Measurements from ENCODE around the gene KIF3A.

KIF3A gene

DNA sequence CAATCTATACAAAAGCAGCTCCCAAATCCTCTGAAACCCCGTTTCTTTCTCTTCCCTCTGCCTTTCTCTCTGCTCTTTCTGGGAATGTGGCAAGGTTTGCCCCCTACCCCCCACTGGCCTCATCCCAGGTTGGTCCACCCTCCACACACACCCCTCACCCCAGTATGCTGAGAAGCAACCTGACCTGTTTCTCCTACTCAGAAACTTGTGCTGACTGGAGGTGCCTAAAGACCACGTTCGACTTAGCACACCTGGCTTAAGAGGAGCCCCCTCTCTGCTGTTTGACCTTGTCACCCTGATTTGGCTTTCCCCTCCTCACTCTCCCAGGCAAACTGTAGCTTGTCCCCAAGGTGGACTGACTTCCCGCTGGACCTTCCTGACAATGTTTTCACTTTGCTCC lies 40.8 kb upstream of the KIF3A start:
- H3K36me3 ChIP-seq (ENCODE audit: control insufficient read depth, insufficient read depth, low read length): no peaks in the 10 kb centered on the region
- H3K9ac ChIP-seq: no peak overlapping the region
- H3K4me3 ChIP-seq (ENCODE audit: low read depth, low read length): peak overlapping the region; percentile 70
- TF ChIP-seq, protein P1, sequence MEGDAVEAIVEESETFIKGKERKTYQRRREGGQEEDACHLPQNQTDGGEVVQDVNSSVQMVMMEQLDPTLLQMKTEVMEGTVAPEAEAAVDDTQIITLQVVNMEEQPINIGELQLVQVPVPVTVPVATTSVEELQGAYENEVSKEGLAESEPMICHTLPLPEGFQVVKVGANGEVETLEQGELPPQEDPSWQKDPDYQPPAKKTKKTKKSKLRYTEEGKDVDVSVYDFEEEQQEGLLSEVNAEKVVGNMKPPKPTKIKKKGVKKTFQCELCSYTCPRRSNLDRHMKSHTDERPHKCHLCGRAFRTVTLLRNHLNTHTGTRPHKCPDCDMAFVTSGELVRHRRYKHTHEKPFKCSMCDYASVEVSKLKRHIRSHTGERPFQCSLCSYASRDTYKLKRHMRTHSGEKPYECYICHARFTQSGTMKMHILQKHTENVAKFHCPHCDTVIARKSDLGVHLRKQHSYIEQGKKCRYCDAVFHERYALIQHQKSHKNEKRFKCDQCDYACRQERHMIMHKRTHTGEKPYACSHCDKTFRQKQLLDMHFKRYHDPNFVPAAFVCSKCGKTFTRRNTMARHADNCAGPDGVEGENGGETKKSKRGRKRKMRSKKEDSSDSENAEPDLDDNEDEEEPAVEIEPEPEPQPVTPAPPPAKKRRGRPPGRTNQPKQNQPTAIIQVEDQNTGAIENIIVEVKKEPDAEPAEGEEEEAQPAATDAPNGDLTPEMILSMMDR (IDR thresholded peaks at IDR 0.05): no peak
- H3K27me3 ChIP-seq (ENCODE audit: control insufficient read depth, insufficient read depth, low read length): no peaks in the 10 kb centered on the region
- no peak overlapping the region for H3K4me2 ChIP-seq (ENCODE audit: low read length)
- H2AFZ ChIP-seq: peak overlapping the region; percentile 95
- H3K27ac ChIP-seq: no peak overlapping the region
- no peaks in the 10 kb centered on the region for H3K9me3 ChIP-seq (ENCODE audit: control insufficient read depth, low read length)
- H3K79me2 ChIP-seq: peaks cover 4% of the 10 kb centered on the region
- H3K4me1 ChIP-seq: peaks cover 27% of the 10 kb centered on the region

DNA sequence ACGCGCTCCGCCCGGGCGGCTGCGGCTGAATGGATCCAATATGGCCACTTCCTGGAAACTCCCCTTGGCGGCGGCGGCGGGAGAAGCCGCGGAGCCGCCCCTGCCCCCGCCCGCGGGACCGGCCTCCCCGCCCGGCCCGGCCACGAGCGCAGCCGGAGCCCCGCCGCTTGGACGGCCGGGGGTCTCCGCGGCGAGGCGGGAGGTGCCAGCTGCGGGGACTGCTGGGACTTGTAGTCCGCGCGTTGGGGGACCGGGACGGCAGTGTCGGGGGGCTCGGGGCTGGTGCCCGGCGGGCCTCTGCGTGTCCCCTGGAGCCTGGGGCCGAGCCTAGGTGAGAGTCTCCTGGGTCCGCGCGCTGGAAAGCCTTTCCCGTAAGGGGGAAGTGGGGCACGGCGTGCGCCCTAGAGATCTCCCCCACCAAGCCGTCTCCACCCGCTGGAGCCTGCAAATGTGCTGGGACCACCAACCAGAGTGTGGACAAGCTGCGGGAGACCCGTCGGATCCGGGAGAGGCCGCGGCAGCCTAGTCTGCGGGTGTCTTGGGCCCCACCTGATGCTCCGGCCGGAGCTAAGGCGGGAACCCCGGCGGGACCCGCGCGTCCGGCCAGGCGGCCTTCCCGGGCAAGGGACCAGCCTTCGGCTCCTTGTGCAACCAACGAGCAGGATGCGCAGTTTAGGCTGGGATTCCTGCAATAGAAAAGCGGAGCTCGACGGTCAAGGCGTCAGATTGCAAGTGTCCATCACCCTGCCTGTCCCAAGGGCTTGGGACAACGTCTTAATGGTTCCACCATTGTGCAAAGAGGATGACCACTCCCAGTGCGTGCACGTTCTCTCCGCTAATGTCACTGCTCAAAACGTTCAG lies 40.1 kb upstream of the KIF3A start, which contains the start of gene SEPTIN8:
SEPTIN8 (minus strand) TSS at position 31 of the 861 bp plus-strand sequence. CDS start 102 bp downstream, outside the sequence.
- Histone ChIP-seq H2AFZ (peak within 1 kb of the TSS; percentile 95), H3K36me3 (ENCODE audit: control insufficient read depth, insufficient read depth, low read length) (no peaks in the 10 kb centered on the region), H3K4me1 (peaks cover 34% of the 10 kb centered on the region), H3K4me3 (ENCODE audit: low read depth, low read length) (peak within 1 kb of the TSS; percentile 70), H3K9me3 (ENCODE audit: control insufficient read depth, low read length) (no peaks in the 10 kb centered on the region), H3K9ac (peak within 1 kb of the TSS; percentile 25), H3K79me2 (peaks cover 6% of the 10 kb centered on the region), H3K4me2 (ENCODE audit: low read length) (peak within 1 kb of the TSS; percentile 85), H3K27me3 (ENCODE audit: control insufficient read depth, insufficient read depth, low read length) (no peaks in the 10 kb centered on the region), H3K27ac (peak within 1 kb of the TSS; percentile 62)
- TF ChIP-seq, protein P1 (IDR thresholded peaks at IDR 0.05): no peak

DNA sequence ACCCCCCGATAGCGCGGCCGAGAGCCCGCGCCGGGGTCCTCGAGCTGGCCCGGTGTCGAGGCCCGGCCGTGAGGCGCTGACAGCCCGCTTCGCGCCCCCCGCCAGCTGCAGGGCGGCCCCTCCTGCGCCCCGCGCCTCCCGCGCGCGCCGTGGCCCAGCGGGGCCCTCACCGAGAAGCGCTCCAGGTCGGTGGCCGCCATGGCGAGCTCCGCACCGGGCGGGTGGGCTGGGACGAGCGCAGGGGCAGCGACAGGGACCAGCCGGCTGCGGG lies 39.5 kb upstream of the KIF3A start:
- peaks cover 36% of the 10 kb centered on the region for H3K4me1 ChIP-seq
- peak overlapping the region; percentile 64 for H3K4me3 ChIP-seq (ENCODE audit: low read depth, low read length)
- peak overlapping the region; percentile 79 for H2AFZ ChIP-seq
- H3K4me2 ChIP-seq (ENCODE audit: low read length): peak overlapping the region; percentile 70
- H3K27me3 ChIP-seq (ENCODE audit: control insufficient read depth, insufficient read depth, low read length): no peaks in the 10 kb centered on the region
- H3K9me3 ChIP-seq (ENCODE audit: control insufficient read depth, low read length): no peaks in the 10 kb centered on the region
- H3K79me2 ChIP-seq: peaks cover 6% of the 10 kb centered on the region
- H3K9ac ChIP-seq: no peak overlapping the region
- no peak overlapping the region for H3K27ac ChIP-seq
- TF ChIP-seq, protein P1 (IDR thresholded peaks at IDR 0.05): no peak
- no peaks in the 10 kb centered on the region for H3K36me3 ChIP-seq (ENCODE audit: control insufficient read depth, insufficient read depth, low read length)

DNA sequence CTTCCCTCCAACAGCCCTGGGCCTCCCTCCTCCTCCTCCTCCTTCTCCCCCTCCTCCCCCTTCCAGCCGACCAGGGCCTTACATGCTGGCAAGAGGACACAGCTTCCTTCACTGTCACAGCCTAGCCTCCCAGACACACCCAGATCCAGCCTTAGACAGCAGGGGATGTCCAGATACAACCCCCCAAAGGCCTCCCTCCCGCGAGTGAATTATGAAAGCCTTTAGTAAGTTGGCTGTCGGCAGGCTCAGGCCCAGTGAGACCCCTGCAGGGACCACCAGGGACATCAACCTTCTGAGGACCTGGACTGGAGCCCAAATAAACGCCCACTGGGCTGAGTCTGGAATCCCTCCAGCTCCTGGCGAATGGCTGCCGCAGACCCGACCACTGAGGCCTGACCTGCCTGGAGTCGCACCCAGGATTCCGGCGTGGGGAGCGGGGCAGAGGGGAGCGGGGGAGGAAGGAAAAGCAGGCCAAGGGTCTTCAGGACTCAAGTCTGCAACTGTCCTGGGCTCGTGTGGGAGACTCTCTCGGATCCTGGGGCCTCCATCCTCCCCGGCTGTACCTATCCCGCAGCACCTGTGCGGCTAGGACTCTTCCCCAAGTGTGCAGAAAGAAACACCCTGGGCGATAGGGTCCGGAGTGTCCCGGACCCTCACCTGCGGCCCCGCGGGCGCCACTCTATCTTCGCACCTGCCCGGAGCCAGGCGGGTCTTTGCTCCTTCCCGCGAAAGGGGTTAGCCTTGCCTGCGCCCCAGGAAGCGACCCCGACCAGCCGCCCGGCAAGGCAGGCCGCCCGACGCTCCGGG lies 39.0 kb upstream of the KIF3A start:
- no peaks in the 10 kb centered on the region for H3K36me3 ChIP-seq (ENCODE audit: control insufficient read depth, insufficient read depth, low read length)
- no peak overlapping the region for H3K9ac ChIP-seq
- H3K4me2 ChIP-seq (ENCODE audit: low read length): peak overlapping the region; percentile 70
- H3K4me3 ChIP-seq (ENCODE audit: low read depth, low read length): peak overlapping the region; percentile 64
- peak overlapping the region; percentile 62 for H3K27ac ChIP-seq
- H3K9me3 ChIP-seq (ENCODE audit: control insufficient read depth, low read length): no peaks in the 10 kb centered on the region
- H3K4me1 ChIP-seq: peaks cover 36% of the 10 kb centered on the region
- no peaks in the 10 kb centered on the region for H3K27me3 ChIP-seq (ENCODE audit: control insufficient read depth, insufficient read depth, low read length)
- peak overlapping the region; percentile 79 for H2AFZ ChIP-seq
- H3K79me2 ChIP-seq: peaks cover 6% of the 10 kb centered on the region
- TF ChIP-seq, protein P1 (IDR thresholded peaks at IDR 0.05): no peak

Data from parathyroid adenoma (tissue), 2 donors.